ENCODE data around the gene ARAP1. TPM values are rescaled to one million over a fixed set of nuclear protein-coding genes. Genes with fewer than 3 reads are reported as not detected.

ARAP1 gene
- total RNA-seq, 4 donors from 2014 or later: 18.3 to 52.0 (median 26.0) TPM

GRCh38 chr11:72779495-72780128 lies 27.4 kb upstream of the ARAP1 start:
- no peaks in the 10 kb centered on the region for H3K9me3 ChIP-seq

GRCh38 chr11:72778535-72779494 lies 26.6 kb upstream of the ARAP1 start:
- H3K9me3 ChIP-seq: no peaks in the 10 kb centered on the region
- no peak overlapping the region for H3K4me3 ChIP-seq
- no peaks in the 10 kb centered on the region for H3K36me3 ChIP-seq
- TF ChIP-seq POLR2A (IDR thresholded peaks at IDR 0.05) (no peak), CTCF (IDR thresholded peaks at IDR 0.05 in 4 of 5, conservative IDR thresholded peaks at IDR 0.05 in 1 of 5) (no peak)
- peak overlapping the region in 1 of 4 donors; percentile 53 for H3K27ac ChIP-seq
- intact Hi-C loops (cut with DNase I; ENCODE audit: low total_unique reads) (no loop called here), in situ Hi-C loops (cut with MboI; ENCODE audit: low sequenced_read_pairs in 4 of 4) (no loop called here)
- H3K4me1 ChIP-seq: peaks cover 21 to 25% of the 10 kb centered on the region in 2 donors
- no peaks in the 10 kb centered on the region for H3K27me3 ChIP-seq
- DNase-seq (no peak), ATAC-seq (no peak)

More at GRCh38 chr11:72779495-72780128, 27.4 kb upstream of the ARAP1 start:
- DNase-seq (no peak), ATAC-seq (no peak)
- intact Hi-C loops (cut with DNase I; ENCODE audit: low total_unique reads): no loop called here
- Histone ChIP-seq H3K27me3 (no peaks in the 10 kb centered on the region), H3K36me3 (no peaks in the 10 kb centered on the region), H3K4me3 (no peak overlapping the region), H3K4me1 (peaks cover 19 to 25% of the 10 kb centered on the region in 2 donors), H3K27ac (no peak overlapping the region)
- TF ChIP-seq CTCF (IDR thresholded peaks at IDR 0.05 in 4 of 5, conservative IDR thresholded peaks at IDR 0.05 in 1 of 5) (no peak), POLR2A (IDR thresholded peaks at IDR 0.05) (no peak)
- in situ Hi-C loops (cut with MboI; ENCODE audit: low sequenced_read_pairs in 4 of 4): loop anchor here in 2 of 4 donors (5.0 to 10.0 kb wide), 2 partner anchors 52 to 55 kb away; no protein-coding TSS in a partner anchor

GRCh38 chr11:72777755-72778278 lies 25.6 kb upstream of the ARAP1 start:
- intact Hi-C loops (cut with DNase I; ENCODE audit: low total_unique reads) (no loop called here), in situ Hi-C loops (cut with MboI; ENCODE audit: low sequenced_read_pairs in 4 of 4) (no loop called here)
- Histone ChIP-seq H3K27ac (peak overlapping the region; percentile 50 to 57 (median 54)), H3K36me3 (no peaks in the 10 kb centered on the region), H3K4me1 (peaks cover 31 to 34% of the 10 kb centered on the region in 2 donors), H3K4me3 (no peak overlapping the region), H3K27me3 (no peaks in the 10 kb centered on the region), H3K9me3 (no peaks in the 10 kb centered on the region)
- DNase-seq: no peak
- TF ChIP-seq CTCF (IDR thresholded peaks at IDR 0.05 in 4 of 5, conservative IDR thresholded peaks at IDR 0.05 in 1 of 5): no peak
- TF ChIP-seq POLR2A (IDR thresholded peaks at IDR 0.05): no peak
- ATAC-seq: no peak

- H3K27me3 ChIP-seq: no peaks in the 10 kb centered on the region
- peak overlapping the region; percentile 50 to 57 (median 54) for H3K27ac ChIP-seq
- TF ChIP-seq POLR2A (IDR thresholded peaks at IDR 0.05) (no peak), CTCF (IDR thresholded peaks at IDR 0.05 in 4 of 5, conservative IDR thresholded peaks at IDR 0.05 in 1 of 5) (no peak)
- ATAC-seq: no peak
- in situ Hi-C loops (cut with MboI; ENCODE audit: low sequenced_read_pairs in 4 of 4): no loop called here
- H3K4me1 ChIP-seq: peaks cover 31 to 40% of the 10 kb centered on the region in 2 donors
- H3K9me3 ChIP-seq: no peaks in the 10 kb centered on the region
- peak in 1 of 2 donors; percentile 47 for DNase-seq
- intact Hi-C loops (cut with DNase I; ENCODE audit: low total_unique reads): no loop called here
- H3K36me3 ChIP-seq: no peaks in the 10 kb centered on the region
- H3K4me3 ChIP-seq: no peak overlapping the region
Observed at GRCh38 chr11:72776844-72777754, 24.9 kb upstream of the ARAP1 start.

All from gastrocnemius medialis (tissue), 4 donors.